Activated T-helper 17 cell treated with anti-CD3 and anti-CD28 coated beads, Interleukin-2, amount 50 U/mL, for 72 hours (primary cell): ENCODE results near the gene SPRR3. TPM values are rescaled to one million over a fixed set of nuclear protein-coding genes. Genes with fewer than 3 reads are reported as not detected.

Experiments
- ATAC-seq: fragments of 150-1000 bp; cut with Tn5 transposase; replicated peaks from 2 replicates; pipeline ENCODE4 v1.10.0; 2021; ENCODE audit warnings: mild to moderate bottlenecking, moderate library complexity
- H3K27ac Mint-ChIP-seq: one replicate; pipeline ENCODE4 v1.8.0; 2022; ENCODE audit warnings: mixed read lengths
- H3K27me3 Mint-ChIP-seq: one replicate; pipeline ENCODE4 v1.8.0; 2022; ENCODE audit warnings: mixed read lengths
- H3K36me3 Mint-ChIP-seq: one replicate; pipeline ENCODE4 v1.8.0; 2022; ENCODE audit warnings: low read depth, mild to moderate bottlenecking, mixed read lengths
- H3K4me1 Mint-ChIP-seq: one replicate; pipeline ENCODE4 v1.8.0; 2022; ENCODE audit warnings: mixed read lengths
- H3K4me3 Mint-ChIP-seq: one replicate; pipeline ENCODE4 v1.8.0; 2022; ENCODE audit warnings: mild to moderate bottlenecking, mixed read lengths
- H3K9me3 Mint-ChIP-seq: one replicate; pipeline ENCODE4 v1.8.0; 2022; ENCODE audit warnings: mixed read lengths
- total RNA-seq, 2 donors: library from RNA; stranded (reverse); gene quantifications; one replicate each; pipeline ENCODE4 v1.2.3, GENCODE V29; 2022

SPRR3 gene
- total RNA-seq, 2 donors from 2014 or later, result not detected

DNA sequence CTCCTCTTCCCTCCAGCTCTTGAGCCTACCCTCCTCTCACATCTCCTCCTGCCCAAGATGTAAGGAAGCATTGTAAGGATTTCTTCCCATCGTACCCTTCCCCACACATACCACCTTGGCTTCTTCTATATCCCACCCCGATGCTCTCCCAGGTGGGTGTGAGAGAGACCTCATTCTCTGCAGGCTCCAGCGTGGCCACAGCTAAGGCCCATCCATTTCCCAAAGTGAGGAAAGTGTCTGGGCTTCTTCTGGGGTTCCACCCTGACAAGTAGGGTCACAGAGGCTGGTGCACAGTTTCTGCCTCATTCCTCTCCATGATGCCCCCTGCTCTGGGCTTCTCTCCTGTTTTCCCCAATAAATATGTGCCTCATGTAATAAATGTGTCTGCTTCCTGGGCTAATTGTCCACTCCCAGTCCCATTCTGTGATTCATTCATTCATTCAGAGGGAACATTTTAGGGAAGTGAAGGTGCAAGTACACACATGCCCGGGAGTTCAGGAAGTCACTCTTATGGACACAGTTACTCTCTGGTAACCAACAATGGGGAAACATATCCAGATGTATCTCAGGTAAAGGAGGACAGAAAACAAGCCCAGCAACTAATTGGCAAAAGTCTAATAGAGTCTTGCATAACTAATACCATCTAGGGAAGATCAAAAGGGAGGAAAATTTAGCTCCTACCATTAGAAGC lies 29.2 kb upstream of the SPRR3 start:
- Mint-ChIP-seq H3K36me3 (no peaks in the 10 kb centered on the region), H3K9me3 (no peaks in the 10 kb centered on the region), H3K4me1 (no peaks in the 10 kb centered on the region), H3K4me3 (no peak overlapping the region), H3K27ac (no peak overlapping the region), H3K27me3 (peaks cover 42% of the 10 kb centered on the region)
- no peak for ATAC-seq

DNA sequence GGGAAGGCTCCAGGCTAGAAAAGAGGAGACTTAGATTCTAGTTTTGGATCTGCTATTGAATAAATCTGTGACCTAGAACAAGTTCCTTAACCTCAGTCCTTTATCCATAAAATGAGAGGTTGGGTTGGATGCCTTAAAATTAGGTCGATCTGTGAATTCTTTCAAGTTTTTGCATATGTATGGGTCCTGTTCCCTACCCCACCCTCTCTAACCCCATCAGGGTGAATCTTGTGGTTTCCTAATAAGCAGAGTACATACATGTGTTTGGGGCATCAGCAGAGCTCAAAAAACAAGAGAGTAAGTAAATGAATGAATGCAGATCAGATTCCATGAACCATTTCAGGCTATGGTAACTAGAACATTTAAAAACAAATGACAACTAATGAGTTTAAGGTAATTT lies 24.9 kb upstream of the SPRR3 start:
- no peak overlapping the region for H3K27ac Mint-ChIP-seq
- H3K4me1 Mint-ChIP-seq, result no peaks in the 10 kb centered on the region
- no peaks in the 10 kb centered on the region for H3K9me3 Mint-ChIP-seq
- no peak for ATAC-seq
- peaks cover 63% of the 10 kb centered on the region for H3K27me3 Mint-ChIP-seq
- no peaks in the 10 kb centered on the region for H3K36me3 Mint-ChIP-seq
- no peak overlapping the region for H3K4me3 Mint-ChIP-seq

DNA sequence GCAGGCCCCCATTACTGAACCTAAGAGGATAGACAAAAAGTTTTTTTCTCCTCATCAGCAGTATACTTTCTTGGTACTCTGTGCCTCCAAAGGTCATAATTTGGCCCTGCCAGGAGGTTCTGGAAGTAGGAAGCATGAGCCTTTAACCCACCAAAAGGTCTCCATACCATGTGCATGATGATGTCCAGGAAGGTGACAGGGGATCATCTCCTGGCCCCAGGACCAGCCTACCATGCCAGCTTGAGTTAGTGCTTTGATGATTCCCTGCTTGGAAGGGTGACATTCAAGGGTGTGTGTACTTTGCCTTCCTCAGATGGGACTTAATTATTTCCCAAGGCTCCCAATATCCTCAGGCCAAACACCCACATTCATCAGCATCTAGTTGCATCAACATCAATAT lies 23.9 kb upstream of the SPRR3 start:
- ATAC-seq, result no peak
- Mint-ChIP-seq H3K4me3 (no peak overlapping the region), H3K27me3 (peaks cover 61% of the 10 kb centered on the region), H3K9me3 (no peaks in the 10 kb centered on the region), H3K27ac (no peak overlapping the region), H3K36me3 (no peaks in the 10 kb centered on the region), H3K4me1 (no peaks in the 10 kb centered on the region)

DNA sequence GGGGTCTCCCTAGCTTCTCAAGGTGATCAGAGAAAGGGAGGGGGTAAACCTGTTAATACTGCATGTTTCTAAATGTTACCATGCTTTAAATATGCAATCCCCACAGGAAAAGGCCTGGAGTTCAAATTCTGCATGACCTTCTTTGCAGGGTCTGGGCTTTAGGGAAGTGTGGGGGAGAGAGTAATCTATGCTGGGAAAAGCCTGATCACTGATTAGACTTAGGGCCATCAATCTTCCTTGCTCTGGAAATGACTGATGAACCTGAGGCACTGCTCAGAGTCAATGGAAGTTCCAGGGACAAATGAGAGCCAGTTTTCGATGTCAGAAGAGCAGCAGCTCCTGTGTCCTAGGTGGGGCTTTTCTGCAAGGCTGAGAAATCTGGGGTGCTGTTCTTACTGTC lies 20.9 kb upstream of the SPRR3 start:
- no peaks in the 10 kb centered on the region for H3K36me3 Mint-ChIP-seq
- no peaks in the 10 kb centered on the region for H3K4me1 Mint-ChIP-seq
- H3K27me3 Mint-ChIP-seq, result peaks cover 67% of the 10 kb centered on the region
- ATAC-seq, result no peak
- H3K27ac Mint-ChIP-seq, result no peak overlapping the region
- H3K4me3 Mint-ChIP-seq, result no peak overlapping the region
- H3K9me3 Mint-ChIP-seq, result no peaks in the 10 kb centered on the region

DNA sequence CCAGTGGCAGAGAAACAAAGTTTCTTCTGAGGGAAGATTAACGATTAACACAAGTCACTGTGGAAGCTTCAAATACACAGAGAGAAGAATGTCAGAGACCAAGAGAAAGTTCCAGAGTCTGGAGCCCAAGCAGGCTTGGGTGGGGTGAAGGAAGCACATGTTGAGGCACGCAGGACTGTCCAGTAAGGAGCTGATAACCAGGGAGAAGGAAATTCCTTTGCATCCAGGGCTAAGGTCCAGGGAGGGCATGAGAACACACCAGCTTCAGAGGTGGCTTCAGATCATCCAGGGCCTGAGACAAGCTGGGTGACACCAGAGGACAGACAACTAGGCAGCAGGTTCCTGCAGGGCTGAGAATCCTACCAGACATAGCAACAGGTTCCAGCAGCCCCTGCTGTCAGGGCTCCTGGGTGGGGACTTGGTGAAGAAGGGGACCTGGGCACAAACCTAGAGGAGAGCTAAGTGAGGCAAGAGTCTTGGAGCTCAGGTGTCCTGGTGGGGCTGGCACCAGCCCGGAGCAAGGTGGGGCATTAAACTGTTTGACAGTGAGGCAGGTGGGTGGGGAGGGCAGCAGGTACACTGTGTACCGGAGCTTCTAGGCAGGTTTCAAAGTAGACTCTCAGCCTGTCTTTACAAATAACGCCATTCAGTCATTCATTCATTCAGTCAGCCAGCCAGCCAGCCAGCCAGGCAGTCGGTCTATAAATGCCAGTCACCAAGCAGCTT lies 20.2 kb upstream of the SPRR3 start:
- Mint-ChIP-seq H3K4me1 (no peaks in the 10 kb centered on the region), H3K27me3 (peaks cover 66% of the 10 kb centered on the region), H3K27ac (no peak overlapping the region), H3K9me3 (no peaks in the 10 kb centered on the region), H3K4me3 (no peak overlapping the region), H3K36me3 (no peaks in the 10 kb centered on the region)
- ATAC-seq, result no peak

DNA sequence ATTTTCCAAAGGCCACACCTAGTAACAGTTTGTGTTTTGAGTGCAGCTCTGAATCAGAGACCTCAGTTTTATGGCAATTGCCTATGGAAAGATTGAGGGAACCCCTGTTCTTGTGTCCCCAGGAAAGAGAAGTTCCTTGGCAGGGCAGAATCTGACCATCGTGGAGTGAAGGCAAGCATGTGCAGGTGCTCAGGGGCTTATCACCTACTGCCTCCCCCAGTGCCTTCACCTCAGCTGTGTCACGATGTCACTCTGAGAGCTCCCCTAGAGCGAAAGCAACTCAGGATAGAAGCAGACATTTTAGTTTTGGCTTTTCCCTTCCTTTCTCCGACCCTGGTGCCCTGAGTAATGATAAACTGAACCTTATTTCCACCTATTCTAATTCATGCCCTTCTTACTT lies 19.5 kb upstream of the SPRR3 start:
- no peaks in the 10 kb centered on the region for H3K9me3 Mint-ChIP-seq
- H3K36me3 Mint-ChIP-seq, result no peaks in the 10 kb centered on the region
- no peaks in the 10 kb centered on the region for H3K4me1 Mint-ChIP-seq
- ATAC-seq, result no peak
- H3K4me3 Mint-ChIP-seq, result no peak overlapping the region
- no peak overlapping the region for H3K27ac Mint-ChIP-seq
- H3K27me3 Mint-ChIP-seq, result peaks cover 64% of the 10 kb centered on the region

DNA sequence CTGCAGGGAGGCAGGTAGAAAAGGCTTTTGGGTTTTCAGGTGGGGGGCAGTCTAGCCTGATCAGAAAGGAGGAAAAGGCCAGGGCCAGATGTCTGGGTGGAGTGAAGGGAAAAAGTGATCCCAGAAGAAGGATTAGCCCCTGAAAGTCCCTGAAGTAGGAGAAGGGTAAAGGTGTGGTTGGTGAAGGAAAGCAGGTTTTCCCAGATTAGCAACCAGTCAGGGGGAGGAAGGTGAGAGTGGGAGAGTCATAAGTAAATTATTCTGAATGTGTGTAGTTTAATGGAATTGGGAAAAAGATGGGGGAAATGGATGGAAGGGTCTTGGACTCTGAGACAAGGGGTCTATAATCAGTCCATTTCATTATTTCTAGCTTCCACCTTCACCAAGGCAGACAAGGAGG lies 18.3 kb upstream of the SPRR3 start:
- Mint-ChIP-seq H3K36me3 (no peaks in the 10 kb centered on the region), H3K4me1 (no peaks in the 10 kb centered on the region)

DNA sequence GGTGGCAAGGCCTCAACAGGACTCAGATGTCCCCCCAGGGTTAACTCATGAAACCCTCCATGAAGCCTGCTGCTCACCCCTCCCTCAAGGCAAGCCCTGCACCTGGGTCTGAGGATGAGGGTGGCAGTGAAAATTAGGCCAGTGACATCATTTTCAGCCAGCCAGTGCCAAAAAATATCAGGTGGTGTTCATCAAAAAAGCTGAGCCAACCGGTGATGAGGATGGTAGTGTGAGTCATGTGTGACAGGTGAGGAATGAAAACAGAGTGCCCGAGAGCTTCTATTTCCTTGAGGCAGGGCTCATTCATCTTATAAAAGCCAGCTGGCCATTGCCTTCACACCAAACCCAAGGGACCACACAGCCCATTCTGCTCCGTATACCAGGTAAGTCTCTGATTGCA lies 17.8 kb upstream of the SPRR3 start, which contains the start of gene SPRR1A:
SPRR1A (plus strand) TSS at position 339 of the 400 bp plus-strand sequence. CDS start 1,150 bp downstream, outside the sequence.
- no peak for ATAC-seq
- no peak within 1 kb of the TSS for H3K4me3 Mint-ChIP-seq
- peaks cover 72% of the 10 kb centered on the region for H3K27me3 Mint-ChIP-seq
- H3K9me3 Mint-ChIP-seq, result no peaks in the 10 kb centered on the region
- H3K27ac Mint-ChIP-seq, result no peak within 1 kb of the TSS
- no peaks in the 10 kb centered on the region for H3K4me1 Mint-ChIP-seq
- no peaks in the 10 kb centered on the region for H3K36me3 Mint-ChIP-seq

More for the DNA sequence above, 18.3 kb upstream of the SPRR3 start:
- no peak for ATAC-seq
- Mint-ChIP-seq H3K27me3 (peaks cover 68% of the 10 kb centered on the region), H3K4me3 (no peak overlapping the region), H3K9me3 (no peaks in the 10 kb centered on the region), H3K27ac (no peak overlapping the region)

DNA sequence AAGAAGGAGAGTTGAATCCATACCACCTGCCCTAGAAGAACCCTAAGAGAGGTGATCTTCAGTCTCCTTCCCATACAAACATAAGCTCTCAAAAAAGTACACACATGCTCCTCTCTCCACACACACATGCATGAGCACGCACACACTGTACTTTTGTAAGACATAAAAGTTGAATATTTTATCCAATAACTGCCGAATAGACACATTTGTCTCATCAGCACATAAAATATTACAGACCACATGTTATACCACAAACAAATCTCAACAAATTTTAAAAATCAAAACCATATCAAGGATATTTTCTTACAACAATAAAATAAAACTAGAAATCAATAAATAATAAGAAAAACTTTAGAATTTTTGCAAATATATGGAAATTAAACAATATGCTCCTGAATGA lies 15.0 kb upstream of the SPRR3 start:
- no peak overlapping the region for H3K27ac Mint-ChIP-seq
- no peaks in the 10 kb centered on the region for H3K9me3 Mint-ChIP-seq
- no peak for ATAC-seq
- H3K36me3 Mint-ChIP-seq, result no peaks in the 10 kb centered on the region
- H3K4me1 Mint-ChIP-seq, result no peaks in the 10 kb centered on the region
- H3K4me3 Mint-ChIP-seq, result no peak overlapping the region
- H3K27me3 Mint-ChIP-seq, result peaks cover 62% of the 10 kb centered on the region

DNA sequence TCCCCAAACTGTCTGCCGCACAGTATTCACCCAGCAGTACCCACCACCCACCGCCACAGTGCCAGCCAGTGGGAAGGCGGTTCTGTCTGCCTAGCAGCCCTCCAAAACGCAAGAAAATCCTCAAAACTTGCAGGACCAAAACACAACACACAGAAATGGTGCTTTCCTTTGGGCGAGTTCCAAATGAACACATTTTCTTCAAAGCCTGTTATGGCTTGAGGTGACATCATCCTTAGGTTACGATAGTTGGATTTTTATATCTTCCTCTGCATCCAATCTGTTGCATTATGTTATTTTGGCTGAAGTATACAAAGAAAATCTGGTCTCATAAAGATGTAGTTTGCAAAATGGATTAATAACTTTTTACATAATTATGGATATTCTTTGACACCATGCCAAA lies 8.4 kb upstream of the SPRR3 start:
- no peaks in the 10 kb centered on the region for H3K36me3 Mint-ChIP-seq
- H3K27me3 Mint-ChIP-seq, result peaks cover 30% of the 10 kb centered on the region
- H3K27ac Mint-ChIP-seq, result no peak overlapping the region
- no peaks in the 10 kb centered on the region for H3K9me3 Mint-ChIP-seq
- no peak overlapping the region for H3K4me3 Mint-ChIP-seq
- no peaks in the 10 kb centered on the region for H3K4me1 Mint-ChIP-seq
- ATAC-seq, result no peak

DNA sequence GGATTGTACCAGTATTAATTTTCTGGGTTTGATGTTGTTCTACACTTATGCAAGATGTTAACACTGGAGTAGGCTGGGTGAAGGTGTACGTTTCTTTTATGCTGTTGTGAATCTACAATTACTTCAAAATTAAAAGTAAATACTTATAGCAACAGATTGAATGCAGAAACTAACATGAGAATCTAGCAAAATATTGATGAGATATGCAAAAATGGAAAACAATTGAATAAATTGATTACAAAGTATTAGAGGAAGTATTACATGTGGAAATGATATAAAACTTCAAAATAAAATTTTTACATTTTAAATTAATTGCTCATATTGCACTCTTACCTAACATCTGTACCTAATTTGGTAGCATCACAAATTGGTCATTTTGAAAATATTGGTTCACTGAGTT lies 5.7 kb upstream of the SPRR3 start:
- Mint-ChIP-seq H3K4me3 (no peak overlapping the region), H3K27ac (no peak overlapping the region), H3K9me3 (no peaks in the 10 kb centered on the region), H3K27me3 (peaks cover 32% of the 10 kb centered on the region), H3K36me3 (no peaks in the 10 kb centered on the region), H3K4me1 (no peaks in the 10 kb centered on the region)
- no peak for ATAC-seq

DNA sequence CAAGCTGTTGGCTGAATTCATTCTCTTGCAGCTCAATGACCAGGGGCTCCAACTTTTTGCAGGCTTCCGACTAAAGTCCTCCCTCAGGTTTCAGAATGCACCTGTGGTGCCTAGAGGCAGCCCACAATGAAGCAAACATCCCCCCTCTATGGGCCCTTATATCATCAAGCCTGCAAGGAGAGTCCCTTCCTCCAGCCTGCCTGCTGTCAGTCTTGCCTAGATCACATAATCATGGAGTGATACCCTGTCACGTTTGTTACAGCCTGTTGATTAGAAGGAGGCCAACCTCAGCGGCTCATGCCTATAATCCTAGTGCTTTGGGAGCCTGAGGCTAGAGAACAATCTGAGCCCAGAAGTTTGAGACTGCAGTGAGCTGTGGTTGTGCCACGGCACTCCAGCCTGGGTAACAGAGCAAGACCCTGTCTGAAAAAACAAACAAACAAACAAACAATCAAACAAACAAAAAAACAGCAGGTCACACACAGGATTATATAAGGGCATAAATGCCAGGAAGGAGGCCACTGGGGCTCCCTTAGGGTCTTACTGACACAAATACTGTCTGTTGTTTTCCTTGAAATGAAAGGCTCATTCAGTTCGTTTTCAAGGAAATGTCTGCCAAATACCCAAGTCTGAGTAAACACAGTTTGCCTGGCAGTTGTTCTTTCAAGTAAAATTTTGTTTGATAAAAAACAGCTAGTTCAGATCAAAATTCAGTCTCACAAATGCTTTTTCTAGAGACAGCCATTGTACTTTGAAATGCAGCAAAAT lies 4.7 kb upstream of the SPRR3 start:
- no peak overlapping the region for H3K4me3 Mint-ChIP-seq
- ATAC-seq, result no peak
- no peaks in the 10 kb centered on the region for H3K4me1 Mint-ChIP-seq
- H3K9me3 Mint-ChIP-seq, result no peaks in the 10 kb centered on the region
- no peaks in the 10 kb centered on the region for H3K36me3 Mint-ChIP-seq
- no peak overlapping the region for H3K27ac Mint-ChIP-seq
- peaks cover 29% of the 10 kb centered on the region for H3K27me3 Mint-ChIP-seq

DNA sequence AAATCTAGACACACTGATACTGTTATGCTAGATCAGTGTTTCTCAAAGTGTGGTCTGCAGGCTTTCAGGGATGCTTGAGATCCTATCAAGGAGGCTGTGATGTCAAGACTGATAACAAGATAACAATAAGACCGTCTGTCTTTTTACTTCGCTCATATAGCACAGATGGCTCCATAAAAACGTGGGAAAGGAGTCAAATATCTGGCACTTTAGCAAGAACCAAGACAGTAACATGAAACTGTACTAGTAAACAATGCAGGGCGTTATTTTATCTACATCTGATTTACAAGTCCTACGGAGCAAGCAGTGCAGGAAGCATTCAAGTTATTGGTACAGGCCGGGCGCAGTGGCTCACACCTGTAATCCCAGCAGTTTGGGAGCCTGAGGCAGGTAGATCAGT lies 3.6 kb upstream of the SPRR3 start:
- Mint-ChIP-seq H3K27ac (no peak overlapping the region), H3K36me3 (no peaks in the 10 kb centered on the region), H3K4me3 (no peak overlapping the region), H3K9me3 (no peaks in the 10 kb centered on the region), H3K4me1 (no peaks in the 10 kb centered on the region), H3K27me3 (peaks cover 33% of the 10 kb centered on the region)
- no peak for ATAC-seq

DNA sequence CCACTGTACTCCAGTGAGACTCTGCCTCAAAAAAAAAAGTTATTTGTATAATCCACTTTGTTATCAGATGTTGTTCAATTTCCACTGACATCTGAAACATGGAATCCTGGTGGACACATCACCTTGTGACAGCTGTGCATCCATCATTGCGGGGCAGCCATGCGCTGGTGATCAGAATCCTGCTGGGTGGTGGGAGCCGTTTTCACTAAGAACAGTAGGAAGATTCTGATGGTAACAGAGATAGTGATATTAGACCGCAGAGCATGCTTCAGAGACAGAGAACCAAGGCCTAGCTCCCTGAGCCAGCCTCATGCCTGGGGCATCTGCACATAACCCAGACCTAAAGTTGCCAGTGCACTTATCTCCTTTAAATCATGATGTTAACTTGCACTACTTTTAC lies 3.1 kb upstream of the SPRR3 start:
- Mint-ChIP-seq H3K27me3 (peaks cover 33% of the 10 kb centered on the region), H3K4me1 (no peaks in the 10 kb centered on the region), H3K27ac (no peak overlapping the region), H3K9me3 (no peaks in the 10 kb centered on the region), H3K4me3 (no peak overlapping the region), H3K36me3 (no peaks in the 10 kb centered on the region)
- no peak for ATAC-seq

DNA sequence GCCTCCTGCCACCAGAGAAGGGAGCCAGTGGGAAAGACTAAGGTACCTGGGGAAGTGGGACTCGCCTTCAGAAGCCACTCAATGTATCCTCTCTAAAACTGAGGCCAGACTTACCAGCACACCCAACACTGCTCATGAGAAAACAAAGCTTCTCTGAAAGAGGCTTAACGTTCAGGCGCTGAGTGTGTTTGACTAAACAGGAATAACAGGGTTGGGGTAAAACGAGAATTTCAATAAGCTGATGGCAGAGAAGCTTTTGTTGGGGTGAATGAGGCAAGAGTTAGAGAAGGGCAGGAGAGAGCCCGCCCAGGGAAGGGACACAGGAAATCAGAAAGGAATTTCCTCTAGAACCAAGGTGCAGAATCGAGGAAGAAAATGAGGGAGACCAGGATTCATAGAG lies 1.7 kb upstream of the SPRR3 start:
- Mint-ChIP-seq H3K27ac (no peak overlapping the region), H3K27me3 (peaks cover 33% of the 10 kb centered on the region), H3K9me3 (no peaks in the 10 kb centered on the region), H3K36me3 (no peaks in the 10 kb centered on the region), H3K4me3 (no peak overlapping the region), H3K4me1 (no peaks in the 10 kb centered on the region)
- ATAC-seq, result no peak
